GM12878 (cell line): ENCODE measurements around the gene ICE2. TPM values are rescaled to one million over a fixed set of nuclear protein-coding genes. Genes with fewer than 3 reads are reported as not detected.

Experiments
- ATAC-seq: fragments of 200-7000 bp; cut with Tn5 transposase; 3 replicates; pipeline ENCODE4 v1.9.1; 2020; ENCODE audit warnings: mild to moderate bottlenecking, moderate library complexity
- BruUV-seq: library from RNA; stranded (reverse); fragments of 400-500 nt; replicated peaks from 2 replicates; lab custom pipeline; 2021; lab: Mats Ljungman, UMichigan
- CTCF ChIA-PET: fragments of 300-600 bp; sonication (Branson Sonifier 250); formaldehyde crosslinking; extraction: SDS; loops from one replicate; lab custom pipeline; 2021; ENCODE audit warnings: inconsistent platforms; lab: Yijun Ruan, JAX
- POLR2A ChIA-PET: fragments of 350-600 bp; formaldehyde crosslinking; extraction: SDS; loops from one replicate; lab custom pipeline; 2021; ENCODE audit warnings: inconsistent platforms; lab: Charles Lee
- RAD21 ChIA-PET: fragments of 300-600 bp; sonication (Branson Sonifier 250); formaldehyde crosslinking; loops from one replicate; lab custom pipeline; 2023; ENCODE audit warnings: antibody characterized with exemption; ENCODE audit not compliant: unreplicated experiment; lab: Charles Lee
- SMC1A ChIA-PET: fragments of 300-600 bp; sonication (Branson Sonifier 250); formaldehyde crosslinking; loops from one replicate; lab custom pipeline; 2023; ENCODE audit not compliant: unreplicated experiment, uncharacterized antibody; lab: Charles Lee
- DNase-seq: peaks from one replicate; pipeline ENCODE4 v3.0.0-alpha.2; 2011; ENCODE audit warnings: low read depth, low spot score
- FAIRE-seq: peaks from 3 replicates; lab custom pipeline; 2011; peaks lifted over from hg19 to GRCh38; lab: Jason Lieb, UNC
- H2AFZ ChIP-seq: 2 replicates; pipeline ENCODE4 v1.6.0; 2011; ENCODE audit warnings: low read depth, low read length, control low read depth; ENCODE audit not compliant: control insufficient read depth
- H3K27ac ChIP-seq: 2 replicates; pipeline ENCODE4 v1.5.1; 2011; ENCODE audit warnings: control low read depth; ENCODE audit not compliant: control insufficient read depth, insufficient read depth
- H3K27me3 ChIP-seq, 2 experiments: replicated peaks in 1 of 2; 2 replicates each; pipeline versions ENCODE4 v1.6.0 to v1.6.1; 2011; ENCODE audit warnings: low read length in 1 of 2; ENCODE audit not compliant: control insufficient read depth in 2 of 2, insufficient read depth in 2 of 2
- H3K36me3 ChIP-seq, 2 experiments: 2 replicates each; pipeline ENCODE4 v1.5.1; 2011; ENCODE audit warnings: low read length in 1 of 2; ENCODE audit not compliant: control insufficient read depth in 2 of 2, insufficient read depth in 2 of 2
- H3K4me1 ChIP-seq: 2 replicates; pipeline ENCODE4 v1.6.1; 2011; ENCODE audit warnings: mild to moderate bottlenecking, low read length, moderate library complexity, mixed read lengths; ENCODE audit not compliant: control insufficient read depth, insufficient read depth
- H3K4me2 ChIP-seq: 2 replicates; pipeline ENCODE4 v1.6.0; 2011; ENCODE audit warnings: control low read depth; ENCODE audit not compliant: control insufficient read depth, insufficient read depth
- H3K4me3 ChIP-seq: fragments of 200-600 bp; sonication (generic); 2 replicates; pipeline ENCODE4 v1.5.1; 2016
- H3K79me2 ChIP-seq: 2 replicates; pipeline ENCODE4 v1.6.0; 2011; ENCODE audit warnings: low read length; ENCODE audit not compliant: control insufficient read depth, insufficient read depth
- H3K9ac ChIP-seq: 2 replicates; pipeline ENCODE4 v1.8.0; 2011; ENCODE audit warnings: low read length, control low read depth, mixed read lengths; ENCODE audit not compliant: control insufficient read depth, insufficient read depth
- H3K9me3 ChIP-seq: replicated peaks from 3 replicates; pipeline ENCODE4 v1.5.1; 2011; ENCODE audit warnings: mild to moderate bottlenecking, low read length; ENCODE audit not compliant: control insufficient read depth, insufficient read depth
- H4K20me1 ChIP-seq: 2 replicates; pipeline ENCODE4 v1.6.0; 2011; ENCODE audit not compliant: control insufficient read depth, insufficient read depth
- ASH2L ChIP-seq: fragments of 300-600, 200-600 bp; sonication (generic); IDR thresholded peaks from 2 replicates; pipeline ENCODE4 v1.6.1; 2017; ENCODE audit warnings: low read depth, mild to moderate bottlenecking, borderline replicate concordance
- CBFB ChIP-seq: IDR thresholded peaks from 2 replicates; pipeline ENCODE4 v1.6.1; 2016; ENCODE audit warnings: antibody characterized with exemption, low read depth
- CEBPB ChIP-seq, 2 experiments: fragments of 150-350 bp in 1 of 2; IDR thresholded peaks; 2 replicates each; pipeline ENCODE4 v1.6.1; 2012 to 2014; ENCODE audit warnings: low read depth in 2 of 2, low read length in 2 of 2, borderline replicate concordance in 1 of 2, inconsistent platforms in 1 of 2
- FOS ChIP-seq: IDR thresholded peaks from 3 replicates; pipeline ENCODE4 v1.6.1; 2011; ENCODE audit warnings: borderline replicate concordance; ENCODE audit not compliant: insufficient read length; ENCODE audit errors: extremely low read depth
- IRF4 ChIP-seq: IDR thresholded peaks from 2 replicates; pipeline ENCODE4 v1.6.1; 2011; ENCODE audit warnings: low read depth, low read length
- JUND ChIP-seq: IDR thresholded peaks from 2 replicates; pipeline ENCODE4 v1.6.1; 2012; ENCODE audit warnings: low read depth, mild to moderate bottlenecking, low read length, improper control_type of control experiment, moderate library complexity
- MYC ChIP-seq: IDR thresholded peaks from 2 replicates; pipeline ENCODE4 v1.6.1; 2011; ENCODE audit warnings: mild to moderate bottlenecking, low read length, moderate library complexity, inconsistent platforms; ENCODE audit not compliant: insufficient read depth, insufficient replicate concordance, insufficient read length, severe bottlenecking
- RBBP5 ChIP-seq: fragments of 200-600 bp; sonication (generic); conservative IDR thresholded peaks from 2 replicates; pipeline ENCODE4 v1.6.1; 2016
- TCF7 ChIP-seq: IDR thresholded peaks from 2 replicates; pipeline ENCODE4 v1.6.1; 2014; ENCODE audit warnings: antibody characterized with exemption, borderline replicate concordance
- ZNF217 ChIP-seq: fragments of 450-650 bp; IDR thresholded peaks from 2 replicates; pipeline ENCODE4 v1.6.1; 2017; ENCODE audit warnings: antibody characterized with exemption, mild to moderate bottlenecking
- WGBS: methylation state at CpG from one replicate; pipeline ENCODE4 v1.1.6; 2016; ENCODE audit warnings: low lambda C conversion rate; ENCODE audit not compliant: insufficient replicate concordance, insufficient coverage; ENCODE audit errors: missing lambda C conversion rate; 5-methylcytosine and 5-hydroxymethylcytosine counted together
- in situ Hi-C: fragments of 300-500 bp; cut with MboI; formaldehyde crosslinking; loops from 9 replicates; pipeline ENCODE4 v1.14.3; 2018; ENCODE audit warnings: mixed read lengths
- intact Hi-C: fragments of 100-400 bp; cut with micrococcal nuclease; formaldehyde crosslinking; loops from one replicate; pipeline ENCODE4 v1.14.2; 2022; ENCODE audit not compliant: unreplicated experiment
- polyA plus RNA-seq, 11 experiments: library from polyadenylated mRNA; depleted of rRNA in 4 of 11; unstranded in 6 of 11; stranded (reverse) in 5 of 11; fragments of >200 nt; fragmentation: Nextera tagmentation in 4 of 11; fragmentation: Illumina TruSeq in 1 of 11; extraction: Ambion mirVana in 4 of 11; extraction: Trizol in 1 of 11; gene quantifications; 1 replicate in 1 of 11; 2 replicates in 10 of 11; pipeline versions ENCODE4 v1.2.1 to v1.2.3, GENCODE V29; 2011 to 2016; ENCODE audit warnings: inconsistent platforms in 2 of 11, missing spikeins in 2 of 11, low read depth in 1 of 11
- total RNA-seq, 4 experiments: library from RNA; depleted of rRNA in 3 of 4; stranded (reverse); fragments of >200 nt in 3 of 4; fragmentation: Illumina TruSeq in 1 of 4; extraction: Trizol in 1 of 4; gene quantifications; 2 replicates each; pipeline versions ENCODE4 v1.2.1 to v1.2.3, GENCODE V29; 2013 to 2021
- TF ChIP-seq, protein P1 (sequence below): IDR thresholded peaks from 2 replicates; pipeline ENCODE4 v1.6.1; 2011; ENCODE audit warnings: mild to moderate bottlenecking, low read depth, low read length, moderate library complexity; ENCODE audit not compliant: insufficient replicate concordance
- TF ChIP-seq, protein P2 (sequence below): fragments of 450-650 bp; IDR thresholded peaks from 2 replicates; pipeline ENCODE4 v1.6.1; 2016; ENCODE audit warnings: mild to moderate bottlenecking
- TF ChIP-seq, protein P3 (sequence below): fragments of 450-650 bp; IDR thresholded peaks from 2 replicates; pipeline ENCODE4 v1.6.1; 2018; ENCODE audit warnings: borderline replicate concordance, mild to moderate bottlenecking; ENCODE audit not compliant: partially characterized antibody
- TF ChIP-seq, protein P4 (sequence below): fragments of 450-650 bp; formaldehyde crosslinking; IDR thresholded peaks from 2 replicates; pipeline ENCODE4 v1.4.0; 2022; ENCODE audit warnings: mild to moderate bottlenecking, moderate library complexity

The ICE2 gene
- total and polyA plus RNA-seq, 10 of the 15 experiments (the other 5 are each of a cell fraction or from before 2014, with no cell fraction given): 14.2 to 62.0 (median 44.9) TPM

DNA sequence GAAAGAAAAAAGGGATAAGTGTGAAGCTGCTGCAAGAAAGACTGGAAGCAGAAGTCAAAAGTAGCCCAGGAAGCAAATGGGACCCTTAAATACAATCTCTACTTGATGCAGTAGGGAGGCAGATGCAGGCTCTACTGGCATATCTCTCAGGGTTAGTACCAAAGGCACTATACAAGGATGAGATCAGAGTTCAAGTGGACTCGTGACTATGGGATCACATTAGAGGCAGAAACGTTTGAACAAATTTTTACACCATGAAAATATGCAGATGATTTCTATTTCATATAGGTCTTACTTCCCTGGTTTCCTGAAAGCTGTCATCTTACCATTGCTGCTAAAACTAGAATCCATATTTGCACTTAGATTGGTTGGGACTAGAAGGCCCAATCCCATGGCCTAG, 53.5 kb downstream of the ICE2 start:
- 90% methylated on average over 2 of the region's 2 CpGs for WGBS
- Histone ChIP-seq H3K9ac (no peak overlapping the region), H3K4me1 (no peaks in the 10 kb centered on the region), H3K27ac (no peak overlapping the region), H3K4me2 (no peak overlapping the region), H2AFZ (no peak overlapping the region), H3K4me3 (no peak overlapping the region), H3K9me3 (no peaks in the 10 kb centered on the region), H3K27me3 (no peaks in the 10 kb centered on the region), H3K36me3 (no peaks in the 10 kb centered on the region; a peak in 2 of 4 replicates), H4K20me1 (no peaks in the 10 kb centered on the region), H3K79me2 (no peaks in the 10 kb centered on the region)
- FAIRE-seq (no peak), DNase-seq (no peak), ATAC-seq (no peak)
- RAD21 ChIA-PET: no interaction called here
- in situ Hi-C loops: no loop called here
- intact Hi-C loops: no loop called here
- SMC1A ChIA-PET: no interaction called here
- POLR2A ChIA-PET: no interaction called here
- BruUV-seq: no TSS peak
- CTCF ChIA-PET: interaction anchor here (0.5 kb wide), 1 partner anchor 9 kb away, joined by 3 read pairs; no protein-coding TSS in a partner anchor
- TF ChIP-seq CEBPB (IDR thresholded peaks at IDR 0.05; ENCODE audit: borderline replicate concordance in 1 of 2, low read depth in 2 of 2, low read length in 2 of 2): no peak
- TF ChIP-seq ZNF217: no peak
- no peak for TF ChIP-seq CBFB
- TF ChIP-seq MYC: no peak
- TF ChIP-seq, protein P1, sequence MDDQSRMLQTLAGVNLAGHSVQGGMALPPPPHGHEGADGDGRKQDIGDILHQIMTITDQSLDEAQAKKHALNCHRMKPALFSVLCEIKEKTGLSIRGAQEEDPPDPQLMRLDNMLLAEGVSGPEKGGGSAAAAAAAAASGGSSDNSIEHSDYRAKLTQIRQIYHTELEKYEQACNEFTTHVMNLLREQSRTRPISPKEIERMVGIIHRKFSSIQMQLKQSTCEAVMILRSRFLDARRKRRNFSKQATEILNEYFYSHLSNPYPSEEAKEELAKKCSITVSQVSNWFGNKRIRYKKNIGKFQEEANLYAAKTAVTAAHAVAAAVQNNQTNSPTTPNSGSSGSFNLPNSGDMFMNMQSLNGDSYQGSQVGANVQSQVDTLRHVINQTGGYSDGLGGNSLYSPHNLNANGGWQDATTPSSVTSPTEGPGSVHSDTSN: no peak
- TF ChIP-seq, protein P2, sequence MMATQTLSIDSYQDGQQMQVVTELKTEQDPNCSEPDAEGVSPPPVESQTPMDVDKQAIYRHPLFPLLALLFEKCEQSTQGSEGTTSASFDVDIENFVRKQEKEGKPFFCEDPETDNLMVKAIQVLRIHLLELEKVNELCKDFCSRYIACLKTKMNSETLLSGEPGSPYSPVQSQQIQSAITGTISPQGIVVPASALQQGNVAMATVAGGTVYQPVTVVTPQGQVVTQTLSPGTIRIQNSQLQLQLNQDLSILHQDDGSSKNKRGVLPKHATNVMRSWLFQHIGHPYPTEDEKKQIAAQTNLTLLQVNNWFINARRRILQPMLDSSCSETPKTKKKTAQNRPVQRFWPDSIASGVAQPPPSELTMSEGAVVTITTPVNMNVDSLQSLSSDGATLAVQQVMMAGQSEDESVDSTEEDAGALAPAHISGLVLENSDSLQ: no peak
- TF ChIP-seq FOS: no peak
- TF ChIP-seq RBBP5: no peak
- TF ChIP-seq, protein P3, sequence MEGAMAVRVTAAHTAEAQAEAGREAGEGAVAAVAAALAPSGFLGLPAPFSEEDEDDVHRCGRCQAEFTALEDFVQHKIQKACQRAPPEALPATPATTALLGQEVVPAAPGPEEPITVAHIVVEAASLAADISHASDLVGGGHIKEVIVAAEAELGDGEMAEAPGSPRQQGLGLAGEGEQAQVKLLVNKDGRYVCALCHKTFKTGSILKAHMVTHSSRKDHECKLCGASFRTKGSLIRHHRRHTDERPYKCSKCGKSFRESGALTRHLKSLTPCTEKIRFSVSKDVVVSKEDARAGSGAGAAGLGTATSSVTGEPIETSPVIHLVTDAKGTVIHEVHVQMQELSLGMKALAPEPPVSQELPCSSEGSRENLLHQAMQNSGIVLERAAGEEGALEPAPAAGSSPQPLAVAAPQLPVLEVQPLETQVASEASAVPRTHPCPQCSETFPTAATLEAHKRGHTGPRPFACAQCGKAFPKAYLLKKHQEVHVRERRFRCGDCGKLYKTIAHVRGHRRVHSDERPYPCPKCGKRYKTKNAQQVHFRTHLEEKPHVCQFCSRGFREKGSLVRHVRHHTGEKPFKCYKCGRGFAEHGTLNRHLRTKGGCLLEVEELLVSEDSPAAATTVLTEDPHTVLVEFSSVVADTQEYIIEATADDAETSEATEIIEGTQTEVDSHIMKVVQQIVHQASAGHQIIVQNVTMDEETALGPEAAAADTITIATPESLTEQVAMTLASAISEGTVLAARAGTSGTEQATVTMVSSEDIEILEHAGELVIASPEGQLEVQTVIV: no peak
- TF ChIP-seq JUND: no peak
- TF ChIP-seq TCF7: no peak
- no peak for TF ChIP-seq ASH2L
- no peak for TF ChIP-seq IRF4
- TF ChIP-seq, protein P4, sequence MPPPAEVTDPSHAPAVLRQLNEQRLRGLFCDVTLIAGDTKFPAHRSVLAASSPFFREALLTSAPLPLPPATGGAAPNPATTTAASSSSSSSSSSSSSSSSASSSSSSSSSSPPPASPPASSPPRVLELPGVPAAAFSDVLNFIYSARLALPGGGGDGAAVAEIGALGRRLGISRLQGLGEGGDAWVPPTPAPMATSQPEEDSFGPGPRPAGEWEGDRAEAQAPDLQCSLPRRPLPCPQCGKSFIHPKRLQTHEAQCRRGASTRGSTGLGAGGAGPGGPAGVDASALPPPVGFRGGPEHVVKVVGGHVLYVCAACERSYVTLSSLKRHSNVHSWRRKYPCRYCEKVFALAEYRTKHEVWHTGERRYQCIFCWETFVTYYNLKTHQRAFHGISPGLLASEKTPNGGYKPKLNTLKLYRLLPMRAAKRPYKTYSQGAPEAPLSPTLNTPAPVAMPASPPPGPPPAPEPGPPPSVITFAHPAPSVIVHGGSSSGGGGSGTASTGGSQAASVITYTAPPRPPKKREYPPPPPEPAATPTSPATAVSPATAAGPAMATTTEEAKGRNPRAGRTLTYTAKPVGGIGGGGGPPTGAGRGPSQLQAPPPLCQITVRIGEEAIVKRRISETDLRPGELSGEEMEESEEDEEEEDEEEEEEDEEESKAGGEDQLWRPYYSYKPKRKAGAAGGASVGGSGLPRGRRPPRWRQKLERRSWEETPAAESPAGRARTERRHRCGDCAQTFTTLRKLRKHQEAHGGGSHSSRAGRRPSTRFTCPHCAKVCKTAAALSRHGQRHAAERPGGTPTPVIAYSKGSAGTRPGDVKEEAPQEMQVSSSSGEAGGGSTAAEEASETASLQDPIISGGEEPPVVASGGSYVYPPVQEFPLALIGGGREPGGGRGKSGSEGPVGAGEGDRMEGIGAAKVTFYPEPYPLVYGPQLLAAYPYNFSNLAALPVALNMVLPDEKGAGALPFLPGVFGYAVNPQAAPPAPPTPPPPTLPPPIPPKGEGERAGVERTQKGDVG (CRISPR knock-in tag): no peak
